HPDE6-E6E7 (cell line): ENCODE results near the gene PIM1.
"Not testable (repeated sequence)": the region's sequence is repeated elsewhere in the genome, so short reads cannot be mapped to it uniquely, and the experiment has no call there.

Experiments used
- DNase-seq: peaks from one replicate; pipeline ENCODE4 v3.0.0; 2011; ENCODE audit warnings: missing footprints; ENCODE audit errors: extremely low spot score

The PIM1 gene

GRCh38 chr6:37169496-37170272 lies at the start of gene PIM1:
TSS of gene PIM1 (plus strand) at chr6:37170152. CDS start at chr6:37170576, 424 bp downstream.
- DNase-seq: peak; percentile 93

GRCh38 chr6:37121556-37121955 lies 48.4 kb upstream of the PIM1 start:
- DNase-seq: no peak

GRCh38 chr6:37122861-37123260 lies 47.1 kb upstream of the PIM1 start:
- no peak for DNase-seq

- no peak for DNase-seq
These were observed 45.8 kb upstream of the PIM1 start for GRCh38 chr6:37123957-37124729.

- no peak for DNase-seq
These were observed 44.0 kb upstream of the PIM1 start for GRCh38 chr6:37125774-37126492.

GRCh38 chr6:37126493-37126958 lies 43.4 kb upstream of the PIM1 start:
- DNase-seq: no peak

GRCh38 chr6:37126961-37127616 lies 42.9 kb upstream of the PIM1 start:
- no peak for DNase-seq

- no peak for DNase-seq
These were observed 41.7 kb upstream of the PIM1 start for GRCh38 chr6:37127961-37128862.

GRCh38 chr6:37128863-37129443 lies 41.0 kb upstream of the PIM1 start:
- DNase-seq: not testable (repeated sequence)

GRCh38 chr6:37129566-37129965 lies 40.4 kb upstream of the PIM1 start:
- no peak for DNase-seq

- no peak for DNase-seq
These were observed 39.2 kb upstream of the PIM1 start for GRCh38 chr6:37130704-37131103.

GRCh38 chr6:37131104-37131959 lies 38.6 kb upstream of the PIM1 start:
- DNase-seq: no peak

- DNase-seq: no peak
These were observed 38.0 kb upstream of the PIM1 start for GRCh38 chr6:37131960-37132253.

GRCh38 chr6:37134036-37134395 lies 35.9 kb upstream of the PIM1 start:
- peak; percentile 32 for DNase-seq

- peak; percentile 97 for DNase-seq
These were observed 35.4 kb upstream of the PIM1 start for GRCh38 chr6:37134396-37135191.

- no peak for DNase-seq
These were observed 33.9 kb upstream of the PIM1 start for GRCh38 chr6:37135835-37136694.

- no peak for DNase-seq
These were observed 33.1 kb upstream of the PIM1 start for GRCh38 chr6:37136821-37137200.
